Mucosa of descending colon (tissue), 3 donors: ENCODE measurements around the gene MLLT10. TPM values are rescaled to one million over a fixed set of nuclear protein-coding genes. Genes with fewer than 3 reads are reported as not detected.

Source experiments
- ATAC-seq: fragments of 200-7000 bp; cut with Tn5 transposase; one replicate; pipeline ENCODE4 v1.9.1; 2020; ENCODE audit warnings: mild to moderate bottlenecking, moderate library complexity
- DNase-seq, 3 donors: peaks; one replicate each; pipeline ENCODE4 v3.0.0-alpha.2; 2020
- H3K36me3 ChIP-seq: fragments of 200-600 bp; one replicate; pipeline ENCODE4 v1.8.0; 2021; ENCODE audit warnings: low read depth, mild to moderate bottlenecking
- H3K4me1 ChIP-seq: fragments of 200-600 bp; one replicate; pipeline ENCODE4 v1.8.0; 2021; ENCODE audit warnings: low read depth, mild to moderate bottlenecking
- H3K4me3 ChIP-seq: fragments of 200-600 bp; one replicate; pipeline ENCODE4 v1.8.0; 2021; ENCODE audit warnings: mild to moderate bottlenecking
- H3K9me3 ChIP-seq: fragments of 200-600 bp; one replicate; pipeline ENCODE4 v1.8.0; 2021; ENCODE audit warnings: mild to moderate bottlenecking
- CTCF ChIP-seq: fragments of 200-600 bp; IDR thresholded peaks from one replicate; pipeline ENCODE4 v1.8.0; 2022; ENCODE audit warnings: antibody characterized with exemption, mild to moderate bottlenecking
- intact Hi-C, 2 donors: fragments of 100-400 bp; cut with DNase I in 1 of 2; cut with micrococcal nuclease in 1 of 2; formaldehyde crosslinking; loops; one replicate each; pipeline versions ENCODE4 v1.11.0 to v1.11.1; 2022; cut with DNase I, micrococcal nuclease
- total RNA-seq, 3 donors: library from RNA; stranded (reverse); fragmentation: NEBNext Ultra II Directional in 2 of 3; extraction: Animal tissue kit (Norgen Biotek cat#: 25700) in 2 of 3; gene quantifications; one replicate each; pipeline versions ENCODE4 v1.2.1 to v1.2.4, GENCODE V29; 2021 to 2023
- donor health status: DM: no; HTN: no; CAD: no; lungs with moderate emphysema.
- donor health status: DM: no; HTN: no; CAD: no.
- donor health status: DM: no; HTN: yes; CAD: no.

Gene MLLT10
- total RNA-seq, 3 donors from 2014 or later, result 29.6 to 43.1 (median 35.8) TPM

GRCh38 chr10:21512573-21513404 lies 21.2 kb upstream of the MLLT10 start:
- DNase-seq (no peak), ATAC-seq (no peak)
- no peaks in the 10 kb centered on the region for H3K9me3 ChIP-seq
- H3K4me3 ChIP-seq, result no peak overlapping the region
- H3K4me1 ChIP-seq, result peaks cover 10% of the 10 kb centered on the region
- intact Hi-C loops, result no loop called here
- TF ChIP-seq CTCF, result no peak
- H3K36me3 ChIP-seq, result no peaks in the 10 kb centered on the region

- DNase-seq (no peak), ATAC-seq (no peak)
- Histone ChIP-seq H3K4me3 (no peak overlapping the region), H3K4me1 (peaks cover 16% of the 10 kb centered on the region), H3K9me3 (no peaks in the 10 kb centered on the region), H3K36me3 (no peaks in the 10 kb centered on the region)
- intact Hi-C loops, result no loop called here
- no peak for TF ChIP-seq CTCF
These were observed 20.6 kb upstream of the MLLT10 start for GRCh38 chr10:21513405-21513788.

- ATAC-seq (no peak), DNase-seq (no peak)
- intact Hi-C loops, result no loop called here
- peaks cover 23% of the 10 kb centered on the region for H3K4me1 ChIP-seq
- no peaks in the 10 kb centered on the region for H3K9me3 ChIP-seq
- no peaks in the 10 kb centered on the region for H3K36me3 ChIP-seq
- no peak for TF ChIP-seq CTCF
- no peak overlapping the region for H3K4me3 ChIP-seq
These were observed 19.8 kb upstream of the MLLT10 start for GRCh38 chr10:21514129-21514817.

GRCh38 chr10:21514818-21515351 lies 19.1 kb upstream of the MLLT10 start:
- TF ChIP-seq CTCF, result no peak
- no peak overlapping the region for H3K4me3 ChIP-seq
- intact Hi-C loops, result no loop called here

GRCh38 chr10:21515361-21516241 lies 18.4 kb upstream of the MLLT10 start:
- Histone ChIP-seq H3K9me3 (no peaks in the 10 kb centered on the region), H3K4me3 (no peak overlapping the region), H3K36me3 (no peaks in the 10 kb centered on the region), H3K4me1 (peaks cover 23% of the 10 kb centered on the region)
- intact Hi-C loops, result no loop called here
- no peak for ATAC-seq
- no peak for DNase-seq
- TF ChIP-seq CTCF, result no peak

More at GRCh38 chr10:21514818-21515351, 19.1 kb upstream of the MLLT10 start:
- H3K36me3 ChIP-seq, result no peaks in the 10 kb centered on the region
- DNase-seq (no peak), ATAC-seq (no peak)
- H3K9me3 ChIP-seq, result no peaks in the 10 kb centered on the region
- H3K4me1 ChIP-seq, result peaks cover 23% of the 10 kb centered on the region
